ENCODE measurements around the gene CEP95.

Gene CEP95

GRCh38 chr17:64505340-64506200 lies 1.2 kb upstream of the CEP95 start:
- DNase-seq, result peak; percentile 92
- in situ Hi-C loops (cut with MboI; ENCODE audit: low pct_unique_long_range_greater_than_20kb, low sequenced_read_pairs), result loop anchor here (10.0 kb wide), 1 partner anchor 181 kb away; no protein-coding TSS in a partner anchor

GRCh38 chr17:64506201-64506575 lies 589 bp upstream of the CEP95 start, which contains the start of gene DDX5:
Gene DDX5, minus strand, starts transcription at chr17:64506289. Its CDS starts 170 bp downstream, at chr17:64506119.
- DNase-seq, result peak; percentile 97
- in situ Hi-C loops (cut with MboI; ENCODE audit: low pct_unique_long_range_greater_than_20kb, low sequenced_read_pairs), result loop anchor here (10.0 kb wide), 1 partner anchor 181 kb away; no protein-coding TSS in a partner anchor

- peak; percentile 82 for DNase-seq
- in situ Hi-C loops (cut with MboI; ENCODE audit: low pct_unique_long_range_greater_than_20kb, low sequenced_read_pairs), result loop anchor here (10.0 kb wide), 1 partner anchor 183 kb away; no protein-coding TSS in a partner anchor
Measured at GRCh38 chr17:64507413-64507782, 621 bp downstream of the CEP95 start.

- in situ Hi-C loops (cut with MboI; ENCODE audit: low pct_unique_long_range_greater_than_20kb, low sequenced_read_pairs), result loop anchor here (10.0 kb wide), 1 partner anchor 184 kb away; no protein-coding TSS in a partner anchor
- no peak for DNase-seq
Measured at GRCh38 chr17:64508683-64509082, 1.9 kb downstream of the CEP95 start.

- DNase-seq, result no peak
- in situ Hi-C loops (cut with MboI; ENCODE audit: low pct_unique_long_range_greater_than_20kb, low sequenced_read_pairs), result loop anchor here (10.0 kb wide), 1 partner anchor 184 kb away; no protein-coding TSS in a partner anchor
Measured at GRCh38 chr17:64509179-64509578, 2.4 kb downstream of the CEP95 start.

GRCh38 chr17:64515419-64515818 lies 8.6 kb downstream of the CEP95 start:
- DNase-seq, result no peak
- in situ Hi-C loops (cut with MboI; ENCODE audit: low pct_unique_long_range_greater_than_20kb, low sequenced_read_pairs), result no loop called here

- in situ Hi-C loops (cut with MboI; ENCODE audit: low pct_unique_long_range_greater_than_20kb, low sequenced_read_pairs), result no loop called here
- DNase-seq, result no peak
Measured at GRCh38 chr17:64515829-64516228, 9.1 kb downstream of the CEP95 start.

GRCh38 chr17:64519601-64520000 lies 12.8 kb downstream of the CEP95 start:
- in situ Hi-C loops (cut with MboI; ENCODE audit: low pct_unique_long_range_greater_than_20kb, low sequenced_read_pairs), result no loop called here
- DNase-seq, result no peak

DNA sequence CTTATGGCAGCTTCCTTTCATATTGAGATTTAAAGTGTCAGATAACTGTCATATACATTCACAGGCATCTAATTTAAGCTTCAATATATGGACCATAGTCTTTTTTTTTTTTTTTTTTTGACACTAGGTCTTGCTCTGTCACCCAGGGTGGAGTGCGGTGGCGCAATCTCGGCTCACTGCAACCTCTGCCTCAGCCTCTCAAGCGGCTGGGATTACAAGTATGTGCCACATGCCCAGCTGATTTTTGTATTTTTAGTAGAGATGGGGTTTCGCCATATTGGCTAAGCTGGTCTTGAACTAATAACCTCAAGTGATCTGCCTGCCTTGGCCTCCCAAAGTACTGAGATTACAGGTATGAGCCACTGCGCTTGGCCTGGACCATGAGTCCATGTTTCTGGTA lies 13.6 kb downstream of the CEP95 start:
- DNase-seq, result no peak
- in situ Hi-C loops (cut with MboI; ENCODE audit: low pct_unique_long_range_greater_than_20kb, low sequenced_read_pairs), result no loop called here

GRCh38 chr17:64527914-64528313 lies 21.1 kb downstream of the CEP95 start:
- in situ Hi-C loops (cut with MboI; ENCODE audit: low pct_unique_long_range_greater_than_20kb, low sequenced_read_pairs), result no loop called here
- DNase-seq, result no peak

DNA sequence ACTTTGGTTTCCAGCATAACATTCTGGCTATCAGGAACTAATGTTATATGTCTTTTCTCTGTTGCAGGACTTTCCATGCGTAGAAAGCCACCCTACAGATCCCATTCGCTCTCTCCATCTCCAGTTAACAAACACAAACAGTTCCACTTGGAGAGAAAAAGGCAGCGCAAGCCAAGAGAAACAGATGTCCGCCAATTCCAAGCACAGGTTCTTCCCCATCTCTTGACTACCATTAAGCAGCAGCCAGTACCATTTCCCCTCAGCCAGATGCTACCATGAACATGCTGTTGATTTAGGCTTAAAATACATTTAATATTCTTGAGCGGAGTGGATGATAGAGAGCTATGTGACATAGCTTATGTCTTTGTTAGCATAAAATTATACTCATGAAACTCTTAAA lies 22.4 kb downstream of the CEP95 start:
- DNase-seq, result no peak
- in situ Hi-C loops (cut with MboI; ENCODE audit: low pct_unique_long_range_greater_than_20kb, low sequenced_read_pairs), result no loop called here

GRCh38 chr17:64531955-64532371 lies 25.2 kb downstream of the CEP95 start:
- in situ Hi-C loops (cut with MboI; ENCODE audit: low pct_unique_long_range_greater_than_20kb, low sequenced_read_pairs), result no loop called here
- no peak for DNase-seq

GRCh38 chr17:64532409-64532808 lies 25.6 kb downstream of the CEP95 start:
- DNase-seq, result no peak
- in situ Hi-C loops (cut with MboI; ENCODE audit: low pct_unique_long_range_greater_than_20kb, low sequenced_read_pairs), result no loop called here

DNA sequence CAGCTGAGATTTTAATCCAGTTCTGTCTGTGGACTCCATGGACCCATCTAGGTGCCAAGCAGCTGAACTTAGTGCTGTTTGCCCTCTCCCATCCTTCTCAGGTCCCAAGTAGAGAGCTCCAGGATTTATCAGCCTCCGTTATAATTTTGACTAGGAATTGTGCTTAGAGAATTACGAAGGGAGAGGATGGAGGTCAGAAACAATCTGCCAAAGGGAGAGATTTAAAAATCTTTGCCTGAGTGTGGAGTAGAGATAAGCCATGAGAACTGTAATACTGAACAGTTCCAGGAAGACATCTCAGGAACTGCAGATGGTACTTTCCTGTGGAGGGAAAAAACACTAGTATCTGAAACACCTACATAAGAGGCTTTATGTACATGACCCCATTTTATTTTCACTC lies 27.0 kb downstream of the CEP95 start:
- in situ Hi-C loops (cut with MboI; ENCODE audit: low pct_unique_long_range_greater_than_20kb, low sequenced_read_pairs), result no loop called here
- no peak for DNase-seq

GRCh38 chr17:64534187-64534586 lies 27.4 kb downstream of the CEP95 start:
- DNase-seq, result peak; percentile 19

GRCh38 chr17:64535357-64535756 lies 28.6 kb downstream of the CEP95 start:
- no peak for DNase-seq
- in situ Hi-C loops (cut with MboI; ENCODE audit: low pct_unique_long_range_greater_than_20kb, low sequenced_read_pairs), result no loop called here

More at GRCh38 chr17:64534187-64534586, 27.4 kb downstream of the CEP95 start:
- in situ Hi-C loops (cut with MboI; ENCODE audit: low pct_unique_long_range_greater_than_20kb, low sequenced_read_pairs), result no loop called here

GRCh38 chr17:64536913-64537312 lies 30.1 kb downstream of the CEP95 start:
- in situ Hi-C loops (cut with MboI; ENCODE audit: low pct_unique_long_range_greater_than_20kb, low sequenced_read_pairs), result no loop called here
- no peak for DNase-seq

DNA sequence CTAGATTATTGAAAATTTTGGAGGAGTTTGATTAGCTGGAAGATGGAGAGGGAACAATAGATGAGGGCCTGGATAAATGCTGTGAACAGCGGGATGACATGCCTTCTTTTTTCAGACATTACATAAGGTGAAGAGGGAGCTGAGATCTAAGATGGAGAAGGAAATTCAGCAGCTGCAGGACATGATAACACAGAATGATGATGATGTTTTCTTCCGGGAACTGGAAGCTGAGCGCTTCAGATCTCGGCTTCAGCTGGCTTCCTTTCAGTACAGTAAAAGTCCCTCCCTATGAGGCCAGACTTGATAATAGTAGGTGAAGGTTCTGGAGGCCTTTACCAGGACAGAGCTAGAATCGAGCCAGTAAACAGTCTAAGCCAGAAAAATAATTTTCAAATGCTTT lies 30.7 kb downstream of the CEP95 start:
- DNase-seq, result no peak
- in situ Hi-C loops (cut with MboI; ENCODE audit: low pct_unique_long_range_greater_than_20kb, low sequenced_read_pairs), result no loop called here

- DNase-seq, result no peak
- in situ Hi-C loops (cut with MboI; ENCODE audit: low pct_unique_long_range_greater_than_20kb, low sequenced_read_pairs), result no loop called here
Measured at GRCh38 chr17:64538508-64539130, 31.8 kb downstream of the CEP95 start.

DNA sequence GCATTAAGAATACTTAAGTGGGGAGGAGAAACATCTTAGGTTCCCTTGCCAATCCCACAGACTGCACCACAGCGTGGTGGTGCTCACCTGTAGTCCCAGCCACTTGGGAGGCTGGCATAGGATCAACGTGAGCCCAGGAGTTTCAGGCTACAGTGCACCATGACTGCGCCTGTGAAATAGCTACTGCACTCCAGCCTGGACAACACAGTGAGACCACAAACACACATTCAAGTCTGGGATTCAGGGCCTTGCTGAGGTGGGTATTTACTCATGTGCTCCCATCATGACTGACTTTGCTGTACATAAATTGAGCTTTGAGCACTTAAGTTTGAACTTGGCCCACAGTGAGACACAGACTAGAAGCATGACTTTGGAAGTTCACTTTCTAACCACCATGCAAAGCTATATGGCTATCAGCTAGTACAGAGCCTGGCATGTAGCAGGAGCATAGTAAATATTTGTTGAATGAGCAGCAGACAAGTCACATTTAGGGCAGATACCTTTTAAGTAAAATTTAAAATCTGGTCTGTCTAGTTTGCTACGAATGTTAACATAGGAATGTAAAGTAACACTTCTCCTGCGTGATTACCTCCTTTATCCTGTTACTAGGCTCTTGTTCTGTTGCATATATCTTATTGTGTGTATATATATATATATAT lies 33.5 kb downstream of the CEP95 start:
- in situ Hi-C loops (cut with MboI; ENCODE audit: low pct_unique_long_range_greater_than_20kb, low sequenced_read_pairs), result no loop called here

More for the DNA sequence above, 33.5 kb downstream of the CEP95 start:
- no peak for DNase-seq

All from KBM-7 (cell line).